DMS53 (cell line): ENCODE measurements around the gene MCRIP2.

Experiments
- DNase-seq: peaks from one replicate; lab custom pipeline; 2025; lab: John Stamatoyannopoulos, UW

The MCRIP2 gene

DNA sequence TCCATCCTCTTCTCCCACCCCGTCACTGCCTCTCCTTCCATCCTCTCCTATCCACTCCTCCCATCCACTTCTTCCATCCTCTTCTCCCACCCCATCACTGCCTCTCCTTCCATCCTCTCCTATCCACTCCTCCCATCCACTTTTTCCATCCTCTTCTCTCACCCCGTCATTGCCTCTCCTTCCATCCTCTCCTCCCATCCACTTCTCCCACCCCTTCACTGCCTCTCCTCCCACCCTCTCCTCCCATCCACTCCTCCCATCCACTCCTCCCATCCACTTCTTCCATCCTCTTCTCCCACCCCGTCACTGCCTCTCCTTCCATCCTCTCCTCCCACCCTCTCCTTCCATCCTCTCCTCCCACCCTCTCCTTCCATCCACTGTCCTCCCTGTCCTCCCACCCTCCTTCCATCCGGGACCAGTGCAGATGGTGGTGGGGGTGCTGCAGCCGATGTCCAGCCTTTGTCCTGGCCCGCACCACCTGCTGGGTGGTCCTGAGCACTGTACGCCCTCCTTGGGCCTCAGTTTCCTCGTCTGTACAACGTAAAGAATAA, 9.7 kb upstream of the MCRIP2 start:
- DNase-seq: no peak

DNA sequence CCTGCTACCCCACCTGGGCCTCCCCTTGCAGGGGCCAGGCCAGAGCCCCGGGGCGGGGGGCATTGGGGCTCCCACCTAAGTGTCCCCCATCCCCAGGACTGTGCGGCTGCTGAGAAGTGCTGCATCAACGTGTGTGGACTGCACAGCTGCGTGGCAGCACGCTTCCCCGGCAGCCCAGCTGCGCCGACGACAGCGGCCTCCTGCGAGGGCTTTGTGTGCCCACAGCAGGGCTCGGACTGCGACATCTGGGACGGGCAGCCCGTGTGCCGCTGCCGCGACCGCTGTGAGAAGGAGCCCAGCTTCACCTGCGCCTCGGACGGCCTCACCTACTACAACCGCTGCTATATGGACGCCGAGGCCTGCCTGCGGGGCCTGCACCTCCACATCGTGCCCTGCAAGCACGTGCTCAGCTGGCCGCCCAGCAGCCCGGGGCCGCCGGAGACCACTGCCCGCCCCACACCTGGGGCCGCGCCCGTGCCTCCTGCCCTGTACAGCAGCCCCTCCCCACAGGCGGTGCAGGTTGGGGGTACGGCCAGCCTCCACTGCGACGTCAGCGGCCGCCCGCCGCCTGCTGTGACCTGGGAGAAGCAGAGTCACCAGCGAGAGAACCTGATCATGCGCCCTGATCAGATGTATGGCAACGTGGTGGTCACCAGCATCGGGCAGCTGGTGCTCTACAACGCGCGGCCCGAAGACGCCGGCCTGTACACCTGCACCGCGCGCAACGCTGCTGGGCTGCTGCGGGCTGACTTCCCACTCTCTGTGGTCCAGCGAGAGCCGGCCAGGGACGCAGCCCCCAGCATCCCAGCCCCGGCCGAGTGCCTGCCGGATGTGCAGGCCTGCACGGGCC, 8.9 kb upstream of the MCRIP2 start:
- DNase-seq: no peak

DNA sequence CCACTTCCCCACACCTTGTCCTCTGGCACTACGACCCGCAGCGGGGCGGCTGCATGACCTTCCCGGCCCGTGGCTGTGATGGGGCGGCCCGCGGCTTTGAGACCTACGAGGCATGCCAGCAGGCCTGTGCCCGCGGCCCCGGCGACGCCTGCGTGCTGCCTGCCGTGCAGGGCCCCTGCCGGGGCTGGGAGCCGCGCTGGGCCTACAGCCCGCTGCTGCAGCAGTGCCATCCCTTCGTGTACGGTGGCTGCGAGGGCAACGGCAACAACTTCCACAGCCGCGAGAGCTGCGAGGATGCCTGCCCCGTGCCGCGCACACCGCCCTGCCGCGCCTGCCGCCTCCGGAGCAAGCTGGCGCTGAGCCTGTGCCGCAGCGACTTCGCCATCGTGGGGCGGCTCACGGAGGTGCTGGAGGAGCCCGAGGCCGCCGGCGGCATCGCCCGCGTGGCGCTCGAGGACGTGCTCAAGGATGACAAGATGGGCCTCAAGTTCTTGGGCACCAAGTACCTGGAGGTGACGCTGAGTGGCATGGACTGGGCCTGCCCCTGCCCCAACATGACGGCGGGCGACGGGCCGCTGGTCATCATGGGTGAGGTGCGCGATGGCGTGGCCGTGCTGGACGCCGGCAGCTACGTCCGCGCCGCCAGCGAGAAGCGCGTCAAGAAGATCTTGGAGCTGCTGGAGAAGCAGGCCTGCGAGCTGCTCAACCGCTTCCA, 8.1 kb upstream of the MCRIP2 start:
- DNase-seq: no peak

DNA sequence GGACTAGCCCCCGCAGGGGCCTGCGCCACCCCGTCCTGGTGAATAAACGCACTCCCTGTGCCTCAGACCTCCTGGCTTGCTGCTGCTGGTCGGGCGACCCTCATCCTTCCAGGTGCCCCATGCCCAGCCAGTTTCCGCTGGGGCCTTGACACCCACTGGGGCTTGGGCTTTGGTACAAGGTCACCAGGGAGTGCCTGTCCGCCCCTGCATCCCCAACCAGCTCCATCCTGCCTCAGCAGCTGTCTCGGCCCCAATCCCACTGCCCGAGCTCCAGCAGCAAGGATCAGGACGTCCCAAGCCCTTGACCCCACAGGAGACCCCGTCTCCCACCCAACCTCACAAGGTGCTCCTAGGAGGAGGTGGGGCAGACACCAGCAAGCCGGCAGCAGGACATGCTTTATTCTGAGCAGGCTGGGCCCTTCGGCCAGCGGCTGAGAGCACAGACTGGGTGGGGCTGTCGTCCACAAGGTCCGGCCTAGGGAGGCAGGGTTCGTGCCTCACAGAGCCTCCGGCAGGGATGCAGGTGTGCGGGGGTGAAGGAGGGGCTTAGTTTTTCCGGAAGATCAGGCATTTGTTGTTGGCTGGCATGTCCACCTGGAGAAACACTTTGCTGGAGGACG, 7.5 kb upstream of the MCRIP2 start:
- DNase-seq: no peak

DNA sequence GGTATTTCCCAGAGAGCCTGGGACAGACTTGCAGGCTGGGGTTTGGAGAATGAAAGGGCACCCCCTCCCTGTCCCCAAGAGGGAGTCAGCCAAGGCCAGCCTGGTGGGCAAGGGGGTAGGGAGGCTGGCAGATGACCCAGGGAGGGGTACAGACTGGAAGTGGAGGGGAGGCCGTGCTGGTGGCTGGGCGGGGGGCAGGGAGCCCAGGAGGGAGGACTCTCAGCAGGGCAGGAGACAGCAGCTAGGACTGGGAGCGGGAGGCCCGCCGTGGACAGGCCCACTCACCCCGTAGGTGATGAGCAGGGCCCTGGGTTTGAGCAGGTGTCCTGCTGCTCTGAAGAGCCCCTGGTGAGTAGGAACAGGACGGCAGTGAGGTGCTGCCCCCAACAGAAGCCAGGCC, 6.6 kb upstream of the MCRIP2 start:
- no peak for DNase-seq

DNA sequence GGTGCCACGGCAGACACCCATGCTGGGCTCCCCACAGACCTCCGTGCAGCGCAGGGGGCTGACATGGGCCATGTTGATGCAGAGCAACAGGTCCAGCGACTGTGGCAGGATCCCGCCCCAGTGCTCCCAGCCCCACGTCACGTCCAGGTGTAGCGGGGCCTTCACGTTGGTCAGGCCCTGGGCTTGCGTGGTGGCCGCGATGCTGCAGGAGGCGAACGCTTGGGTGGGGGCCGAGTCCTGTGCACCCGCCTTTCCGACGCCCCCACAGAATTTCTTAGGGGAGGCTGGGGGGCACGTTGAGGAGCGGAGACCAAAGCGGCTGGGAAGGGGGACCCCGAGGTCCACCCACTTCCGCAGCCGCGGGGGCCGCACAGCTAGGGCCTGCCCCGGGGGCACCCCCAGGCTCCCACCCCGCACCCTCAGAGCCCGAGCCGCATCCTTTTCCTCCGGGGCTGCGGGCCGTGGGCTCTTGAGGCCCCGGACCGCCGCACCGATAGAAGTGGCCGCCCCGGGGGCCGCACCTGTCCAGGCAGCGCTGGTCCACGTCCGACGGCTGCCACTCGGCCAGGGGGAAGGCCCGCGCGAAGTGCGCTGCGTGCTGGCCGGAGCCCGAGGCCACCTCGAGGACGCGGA, 5.9 kb upstream of the MCRIP2 start:
- peak; percentile 64 for DNase-seq

DNA sequence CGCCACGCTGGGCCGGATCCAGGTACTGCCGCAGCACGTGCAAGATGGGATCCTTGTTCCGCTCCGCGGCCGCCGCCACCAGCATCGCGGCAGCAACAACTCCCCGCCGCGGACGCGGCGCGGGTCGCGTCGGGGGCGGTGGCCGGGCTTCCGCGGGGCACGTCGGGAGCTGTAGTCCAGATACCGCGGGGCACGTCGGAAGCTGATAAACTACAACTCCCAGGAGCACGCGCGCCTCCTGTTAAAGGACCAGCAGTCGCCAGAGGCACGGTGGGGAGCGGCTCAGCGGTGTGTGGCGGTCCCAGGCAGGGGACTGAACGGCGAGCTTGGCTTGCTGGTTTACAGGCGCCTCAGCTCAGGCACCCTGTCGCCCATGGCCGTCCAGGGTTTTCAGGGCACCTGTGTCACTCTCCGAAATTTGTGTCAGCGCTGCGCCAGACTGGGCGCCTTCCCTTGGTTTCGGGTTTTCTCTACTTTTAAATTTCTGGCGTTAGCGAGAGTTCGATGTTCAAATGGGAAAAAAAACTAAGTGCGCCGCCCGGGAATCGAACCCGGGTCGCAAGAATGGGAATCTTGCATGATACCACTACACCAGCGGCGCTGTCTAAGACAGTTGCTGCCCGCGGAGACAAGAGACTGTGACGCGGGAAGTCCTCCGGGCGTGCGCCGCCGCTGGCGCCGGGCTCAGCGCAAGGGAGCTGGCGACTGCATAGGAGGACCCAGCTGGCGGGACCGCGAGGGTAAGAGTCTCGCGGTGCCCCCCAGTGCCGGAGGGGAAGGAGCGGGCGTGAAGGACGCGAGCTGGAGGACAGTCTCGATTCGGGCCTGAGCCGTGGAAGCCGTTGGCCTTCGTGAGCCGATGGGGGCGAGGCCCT, 5.2 kb upstream of the MCRIP2 start, which contains the start of gene METTL26:
TSS of gene METTL26 (minus strand) at position 100 of the 875 bp plus-strand sequence. CDS start at position 85, 15 bp downstream.
- DNase-seq: peak; percentile 97

DNA sequence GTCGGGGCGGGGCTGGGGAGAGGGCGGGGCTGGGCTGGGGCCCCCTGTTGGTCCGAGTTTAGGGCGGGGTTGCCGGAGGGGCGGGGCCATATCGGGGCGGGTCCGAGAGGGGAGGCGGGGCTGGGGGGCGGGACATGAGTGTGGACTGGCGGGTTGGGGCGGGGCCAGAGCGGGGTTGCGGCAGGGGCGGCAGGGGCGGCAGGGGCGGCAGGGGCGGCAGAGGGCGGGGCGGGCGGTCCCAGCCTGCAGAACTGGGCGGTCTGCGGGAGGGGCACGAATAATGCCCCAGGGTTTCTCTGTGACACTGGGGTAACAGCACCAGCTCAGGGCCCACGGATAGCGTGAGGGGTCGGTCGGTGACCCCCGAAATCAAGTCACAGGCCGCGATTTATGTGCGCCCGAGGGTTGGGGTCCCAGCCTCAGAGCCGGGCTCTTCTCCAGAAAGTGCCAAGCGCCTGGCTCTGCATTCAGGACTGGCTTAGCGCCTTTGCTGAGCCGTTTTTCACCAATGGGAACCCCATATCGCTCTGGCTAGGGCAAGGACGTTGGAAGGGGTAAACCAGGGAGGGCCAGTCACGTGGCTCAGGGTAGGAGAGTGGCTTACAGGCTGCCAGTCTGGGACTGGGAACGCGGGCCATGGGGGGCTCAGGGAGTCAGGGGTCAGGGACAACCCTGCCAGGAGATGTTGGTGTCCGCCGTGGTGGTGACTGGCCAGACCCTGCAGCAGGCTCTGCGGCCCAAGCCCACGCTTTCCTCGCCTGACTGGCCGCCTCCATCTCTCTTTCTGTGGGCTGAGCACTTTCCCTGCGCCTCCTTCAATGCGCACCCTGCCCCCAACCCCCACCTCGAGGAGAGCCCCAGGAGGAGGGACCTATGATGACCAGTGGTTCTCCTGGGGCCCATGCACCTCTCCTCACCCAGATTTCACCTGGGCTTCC, 4.3 kb upstream of the MCRIP2 start:
- peak; percentile 73 for DNase-seq

DNA sequence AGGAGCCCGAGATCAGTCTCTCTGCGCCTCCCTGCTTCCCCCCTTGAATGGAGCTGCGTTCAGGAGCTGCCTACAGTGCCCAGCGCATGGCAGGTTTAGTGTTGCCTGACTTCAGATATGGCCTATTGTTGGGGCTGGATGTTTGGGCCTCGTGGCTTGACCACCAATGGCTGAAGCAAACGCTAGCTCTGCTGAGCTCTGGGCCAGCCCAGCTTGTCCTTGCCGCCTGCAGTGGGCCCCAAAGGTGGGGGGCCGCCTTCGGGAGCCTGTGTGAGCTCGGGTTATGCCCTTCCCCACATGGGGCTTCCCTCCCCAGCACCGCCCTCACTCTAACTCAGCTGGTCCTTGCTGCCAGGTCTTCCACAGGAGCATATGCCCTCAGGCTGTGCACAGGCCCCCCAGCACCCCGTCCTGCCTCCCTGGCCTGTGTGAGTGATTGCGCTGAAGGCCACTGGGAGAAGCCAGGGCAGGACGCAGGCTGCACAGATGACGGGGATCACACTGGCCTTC, 3.5 kb upstream of the MCRIP2 start:
- no peak for DNase-seq

DNA sequence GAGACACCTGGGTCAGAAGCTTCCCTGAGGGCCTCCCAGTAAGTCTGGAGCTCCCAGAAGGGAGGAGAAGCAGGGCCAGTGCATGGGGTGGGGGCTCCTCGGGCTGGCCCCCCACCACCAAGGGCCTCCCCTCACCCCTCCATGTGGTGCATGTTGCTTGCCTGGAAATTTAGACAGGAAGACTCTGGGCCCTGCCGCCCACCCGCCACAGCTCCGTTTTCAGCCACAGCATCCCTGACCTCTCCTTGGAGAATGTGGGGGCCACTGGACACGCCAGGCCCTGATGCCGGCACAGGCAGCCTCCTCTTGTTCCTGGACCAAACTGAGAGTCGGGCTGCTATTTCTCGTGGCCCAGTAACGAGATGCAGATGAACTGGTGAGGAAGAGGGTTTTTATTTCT, 2.8 kb upstream of the MCRIP2 start:
- DNase-seq: no peak

DNA sequence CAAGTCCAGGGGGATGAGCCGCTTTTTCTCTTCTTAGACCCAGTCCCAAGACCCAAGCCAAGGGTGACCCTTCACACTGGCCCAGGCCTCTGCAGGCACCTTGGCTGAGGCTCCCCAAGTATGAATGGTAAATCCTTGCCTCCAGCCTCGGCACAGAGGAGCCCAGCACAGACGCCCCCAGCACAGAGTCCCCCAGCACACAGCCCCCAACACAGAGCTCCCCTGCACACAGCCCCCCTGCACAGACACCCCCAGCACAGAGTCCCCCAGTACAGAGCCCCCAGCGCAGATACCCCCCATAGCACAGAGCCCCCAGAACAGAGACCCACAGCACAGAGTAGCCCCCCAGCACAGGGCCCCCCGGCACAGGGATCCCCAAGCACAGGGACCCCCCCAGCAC, 1.0 kb upstream of the MCRIP2 start:
- DNase-seq: no peak

DNA sequence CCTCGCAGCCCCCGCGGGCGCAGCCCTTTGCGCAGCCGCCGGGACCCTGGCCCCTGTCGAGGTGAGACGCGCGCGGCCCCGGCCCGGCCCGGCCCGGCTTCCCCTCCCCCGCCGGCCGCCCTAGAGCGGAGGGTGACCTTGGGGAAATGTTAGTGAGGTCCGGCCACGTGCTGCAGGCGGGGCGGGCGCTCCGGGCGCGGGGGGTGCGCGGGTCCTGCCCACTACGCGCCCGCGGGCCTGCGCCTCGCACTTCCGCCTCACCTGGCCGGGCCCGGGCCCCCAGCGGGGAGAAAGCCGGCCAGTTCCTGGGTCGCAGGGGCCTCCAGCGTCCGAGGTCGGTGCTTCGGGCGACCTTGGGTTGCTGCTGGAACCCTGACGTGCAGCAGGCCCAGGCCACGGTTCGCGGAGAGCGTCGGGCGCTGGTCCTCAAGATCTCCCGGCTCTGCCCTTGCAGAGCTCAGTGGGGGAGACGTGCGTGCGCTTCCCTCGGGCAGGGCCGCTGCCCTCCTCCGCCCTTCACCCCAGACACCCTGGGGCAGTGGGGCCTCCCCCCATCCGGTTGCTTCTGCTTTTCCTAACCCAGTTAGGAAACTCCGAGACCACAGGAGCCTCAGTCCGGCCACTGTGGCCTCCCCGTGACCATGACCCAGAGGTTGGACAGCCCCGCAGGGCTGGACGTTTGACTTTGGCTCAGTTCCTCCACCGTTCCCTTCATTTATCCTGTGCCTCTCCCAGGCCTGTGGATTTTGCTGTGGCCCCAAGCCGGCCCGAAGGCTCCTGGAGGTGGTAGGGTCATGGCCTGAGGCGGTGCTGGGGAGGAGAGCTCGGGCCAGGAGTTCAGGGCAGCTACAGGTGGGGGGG, 791 bp downstream of the MCRIP2 start:
- DNase-seq: peak; percentile 82

DNA sequence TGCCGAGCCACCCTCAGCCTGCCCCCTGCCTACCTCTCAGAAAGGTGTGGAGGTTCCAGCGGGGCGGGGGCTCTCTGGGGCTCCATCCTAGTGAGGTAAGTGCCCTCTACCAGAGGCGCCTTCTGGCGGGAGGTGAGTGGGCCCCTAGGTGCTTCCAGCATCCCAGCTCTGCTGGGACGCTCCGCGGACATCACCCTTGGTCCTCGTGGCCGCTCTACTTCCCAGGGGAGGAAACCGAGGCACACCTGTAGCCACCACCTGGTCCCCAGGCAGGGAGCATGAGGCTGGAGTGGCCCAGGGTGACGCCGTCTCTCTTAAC, 1.4 kb downstream of the MCRIP2 start:
- no peak for DNase-seq

DNA sequence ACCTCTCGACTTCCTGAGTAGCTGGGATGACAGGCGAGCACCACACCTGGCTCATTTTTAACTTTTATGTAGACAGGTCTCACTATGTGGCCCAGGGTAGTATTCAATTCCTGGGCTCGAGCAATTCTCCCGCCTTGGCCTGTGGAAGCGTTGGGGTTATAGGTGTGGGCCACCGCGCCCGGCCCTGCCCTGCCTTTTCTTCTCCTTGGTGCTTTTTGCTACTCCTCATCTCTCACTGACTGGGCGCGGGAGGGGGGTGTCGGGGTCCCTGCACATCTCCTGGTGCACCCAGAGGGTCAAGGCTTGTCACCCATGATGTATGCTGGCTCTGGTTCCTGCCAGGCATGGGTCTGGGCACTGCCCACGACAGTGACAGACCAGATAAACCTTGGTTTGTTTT, 2.9 kb downstream of the MCRIP2 start:
- no peak for DNase-seq

DNA sequence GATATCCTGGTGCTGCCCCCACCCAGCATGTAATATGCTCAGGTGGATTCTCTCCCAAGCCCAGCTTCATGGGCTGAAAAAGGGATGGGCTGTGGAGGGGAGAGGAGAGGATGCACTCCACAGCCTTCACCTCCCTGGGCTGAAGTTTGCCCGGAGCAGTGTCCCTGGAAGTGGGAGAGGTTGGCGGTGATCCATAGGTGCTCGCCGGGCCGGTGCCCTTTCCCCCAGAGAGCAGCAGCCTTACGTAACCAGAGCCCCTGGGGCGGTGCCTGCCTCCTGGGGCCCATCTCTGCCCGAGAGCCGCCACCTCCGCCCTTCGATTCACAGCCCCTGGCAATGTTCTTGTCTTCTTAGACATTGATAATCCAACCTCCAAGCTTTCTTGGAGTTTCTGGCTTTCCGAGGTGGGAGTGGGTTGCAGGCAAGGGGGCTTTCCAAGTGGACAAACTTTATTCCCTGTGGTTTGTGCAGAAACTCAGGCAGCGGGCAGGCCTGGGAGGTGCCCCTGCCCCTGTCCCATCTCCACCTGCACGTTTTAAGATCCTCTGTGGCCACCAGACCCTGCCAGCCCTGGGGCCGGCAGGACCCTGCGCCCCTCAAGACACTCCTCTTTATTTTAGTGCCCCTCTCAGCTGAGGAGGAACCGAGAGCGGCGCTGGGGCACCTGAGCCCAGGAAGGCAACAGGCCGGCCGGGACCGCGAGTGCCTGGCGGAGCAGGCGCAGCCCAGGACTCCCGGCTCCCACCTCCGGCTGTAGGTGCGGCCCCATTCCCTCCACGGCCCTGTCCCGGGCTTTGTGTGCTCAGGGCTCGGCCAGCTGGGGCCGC, 4.4 kb downstream of the MCRIP2 start:
- DNase-seq: no peak

DNA sequence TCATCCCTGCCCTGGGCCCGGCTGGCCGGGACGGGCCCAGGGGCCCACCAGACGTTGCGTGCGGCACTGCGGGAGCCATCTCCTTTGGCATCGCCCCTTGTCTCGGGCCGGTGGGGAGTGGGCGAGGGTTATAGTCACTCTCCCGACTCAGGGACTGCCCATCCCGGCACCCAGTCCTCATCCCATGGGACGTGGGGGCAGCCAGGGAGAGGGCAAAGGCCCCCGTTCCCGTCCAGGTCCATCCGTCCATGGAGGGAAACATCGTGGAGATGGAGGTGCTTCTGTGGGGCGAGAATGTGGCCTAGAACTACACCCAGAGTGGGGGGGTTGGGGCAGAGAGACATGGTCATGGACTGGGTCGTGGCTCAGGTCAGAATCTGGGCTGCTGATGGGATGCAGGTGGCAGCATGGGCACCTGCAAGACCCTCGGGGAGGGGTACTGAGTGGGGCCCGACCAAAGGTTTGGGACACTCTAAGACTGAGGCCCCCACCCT, 5.1 kb downstream of the MCRIP2 start:
- no peak for DNase-seq

DNA sequence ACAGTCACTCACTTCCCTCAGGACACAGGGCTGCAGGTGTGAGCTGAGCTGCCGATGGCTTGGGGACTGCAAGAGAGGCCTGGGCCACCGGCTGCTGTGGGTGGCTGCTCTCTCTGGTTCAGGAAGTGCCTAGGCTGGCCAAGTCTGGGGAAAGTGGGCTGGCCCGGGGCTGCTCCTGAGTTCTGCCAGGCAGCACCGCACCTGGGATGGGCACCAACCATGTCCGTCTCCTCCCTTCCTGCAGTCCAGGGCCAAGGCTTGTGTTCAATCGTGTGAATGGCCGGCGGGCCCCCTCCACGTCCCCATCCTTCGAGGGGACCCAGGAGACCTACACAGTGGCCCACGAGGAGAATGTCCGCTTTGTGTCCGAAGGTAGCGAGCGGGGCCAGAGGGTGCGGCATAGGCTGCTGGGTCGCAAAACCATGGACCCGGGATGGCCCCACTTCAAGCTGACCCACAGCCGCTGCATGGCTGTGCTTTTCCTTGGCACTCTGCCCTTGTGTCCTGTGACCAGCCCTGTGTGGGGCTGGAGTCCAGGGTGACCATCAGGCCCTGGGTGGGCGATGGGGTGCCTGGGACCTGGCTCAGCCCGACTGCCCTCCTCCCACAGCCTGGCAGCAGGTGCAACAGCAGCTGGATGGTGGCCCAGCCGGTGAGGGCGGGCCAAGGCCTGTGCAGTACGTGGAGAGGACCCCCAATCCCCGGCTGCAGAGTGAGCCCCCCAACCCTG, 5.7 kb downstream of the MCRIP2 start:
- peak; percentile 39 for DNase-seq
